Endothelial cell of umbilical vein (primary cell): ENCODE data around the gene RNASEH2C. TPM values are rescaled to one million over a fixed set of nuclear protein-coding genes. Genes with fewer than 3 reads are reported as not detected.
"Not testable (repeated sequence)": the region's sequence is repeated elsewhere in the genome, so short reads cannot be mapped to it uniquely, and the experiment has no call there.

Experiments used
- BruUV-seq: library from RNA; stranded (reverse); fragments of 400-500 nt; replicated peaks from 2 replicates; lab custom pipeline; 2021; lab: Mats Ljungman, UMichigan
- CTCF ChIA-PET: fragments of 300-600, 350-600 bp; sonication (Branson Sonifier 250); formaldehyde crosslinking; loops from one replicate; lab custom pipeline; 2021; ENCODE audit warnings: antibody characterized with exemption, inconsistent platforms; lab: Charles Lee
- POLR2A ChIA-PET: fragments of 300-600, 350-600 bp; sonication (Branson Sonifier 250); formaldehyde crosslinking; loops from one replicate; lab custom pipeline; 2021; ENCODE audit warnings: antibody characterized with exemption, inconsistent platforms; lab: Charles Lee
- DNase-seq: peaks from one replicate; pipeline ENCODE4 v3.0.0-alpha.2; 2011; ENCODE audit warnings: low read depth, low spot score
- FAIRE-seq: peaks from 2 replicates; lab custom pipeline; 2011; peaks lifted over from hg19 to GRCh38; lab: Jason Lieb, UNC
- H2AFZ ChIP-seq: 2 replicates; pipeline ENCODE4 v1.6.0; 2012; ENCODE audit warnings: low read depth, low read length, control low read depth, inconsistent platforms
- H3K27ac ChIP-seq: 2 replicates; pipeline ENCODE4 v1.5.1; 2011; ENCODE audit warnings: low read depth, mild to moderate bottlenecking, control low read depth, low read length, moderate library complexity; ENCODE audit not compliant: insufficient read depth
- H3K27me3 ChIP-seq, 2 experiments: 2 replicates each; pipeline versions ENCODE4 v1.6.0 to v1.6.1; 2011; ENCODE audit warnings: low read length in 2 of 2, mixed read lengths in 1 of 2; ENCODE audit not compliant: control insufficient read depth in 2 of 2, insufficient read depth in 2 of 2
- H3K36me3 ChIP-seq, 2 experiments: 2 replicates in 1 of 2; 3 replicates in 1 of 2; pipeline ENCODE4 v1.5.1; 2011; ENCODE audit warnings: low read length in 2 of 2, mild to moderate bottlenecking in 1 of 2, moderate library complexity in 1 of 2; ENCODE audit not compliant: control insufficient read depth in 2 of 2, insufficient read depth in 2 of 2; ENCODE audit errors: extremely low read depth in 1 of 2
- H3K4me1 ChIP-seq: 3 replicates; pipeline ENCODE4 v1.5.1; 2011; ENCODE audit warnings: mild to moderate bottlenecking, low read length; ENCODE audit not compliant: control insufficient read depth, insufficient read depth; ENCODE audit errors: extremely low read depth
- H3K4me2 ChIP-seq: 2 replicates; pipeline ENCODE4 v1.6.1; 2011; ENCODE audit warnings: low read length, control low read depth, mixed read lengths; ENCODE audit not compliant: insufficient read depth
- H3K4me3 ChIP-seq, 3 experiments: fragments of 200-600 bp in 1 of 3; sonication (generic), shearing (Covaris generic) in 1 of 3; replicated peaks in 1 of 3; 2 replicates each; pipeline ENCODE4 v1.5.1; 2011 to 2016; ENCODE audit warnings: control low read depth in 3 of 3, low read length in 3 of 3, mild to moderate bottlenecking in 2 of 3, inconsistent platforms in 1 of 3, low read depth in 1 of 3, moderate library complexity in 1 of 3; ENCODE audit not compliant: insufficient read depth in 1 of 3
- H3K79me2 ChIP-seq: 2 replicates; pipeline ENCODE4 v1.6.0; 2012; ENCODE audit warnings: low read length, inconsistent platforms; ENCODE audit not compliant: control insufficient read depth, insufficient read depth
- H3K9ac ChIP-seq: replicated peaks from 2 replicates; pipeline ENCODE3; 2011; ENCODE audit warnings: low read length, control low read depth; ENCODE audit not compliant: insufficient read depth; ENCODE audit errors: extremely low read depth
- H3K9me1 ChIP-seq: replicated peaks from 3 replicates; pipeline ENCODE4 v1.6.0; 2011; ENCODE audit warnings: mild to moderate bottlenecking, low read length; ENCODE audit not compliant: control insufficient read depth, insufficient read depth; ENCODE audit errors: extremely low read depth
- H3K9me3 ChIP-seq: replicated peaks from 2 replicates; pipeline ENCODE4 v1.5.1; 2012; ENCODE audit warnings: low read length, inconsistent platforms; ENCODE audit not compliant: control insufficient read depth, insufficient read depth
- H4K20me1 ChIP-seq: replicated peaks from 2 replicates; pipeline ENCODE3; 2011; ENCODE audit warnings: mild to moderate bottlenecking, low read length; ENCODE audit not compliant: control insufficient read depth, insufficient read depth; ENCODE audit errors: extremely low read depth
- CTCF ChIP-seq, 2 donors: IDR thresholded peaks; 1 replicate in 1 of 2; 2 replicates in 1 of 2; pipeline ENCODE4 v1.5.1; 2011; ENCODE audit warnings: low read length in 2 of 2, mild to moderate bottlenecking in 2 of 2, moderate library complexity in 2 of 2, control low read depth in 1 of 2, inconsistent platforms in 1 of 2, low read depth in 1 of 2; ENCODE audit not compliant: insufficient read depth in 1 of 2; ENCODE audit errors: extremely low read depth in 1 of 2
- EZH2 ChIP-seq: IDR thresholded peaks from 2 replicates; pipeline ENCODE4 v1.6.1; 2012; ENCODE audit warnings: borderline replicate concordance, low read depth, mild to moderate bottlenecking, moderate library complexity, low read length, inconsistent platforms; ENCODE audit not compliant: severe bottlenecking
- FOS ChIP-seq: IDR thresholded peaks from 2 replicates; pipeline ENCODE4 v1.6.1; 2011; ENCODE audit warnings: mild to moderate bottlenecking, low read length, moderate library complexity, borderline replicate concordance; ENCODE audit not compliant: insufficient read depth
- GATA2 ChIP-seq: IDR thresholded peaks from 2 replicates; pipeline ENCODE4 v1.7.0; 2011; ENCODE audit warnings: low read depth, mild to moderate bottlenecking, moderate library complexity, mixed read lengths, low read length; ENCODE audit not compliant: insufficient read length, insufficient read depth
- JUN ChIP-seq: IDR thresholded peaks from 2 replicates; pipeline ENCODE4 v1.6.1; 2011; ENCODE audit warnings: borderline replicate concordance, low read depth; ENCODE audit not compliant: insufficient read length, insufficient read depth
- MAX ChIP-seq: IDR thresholded peaks from 2 replicates; pipeline ENCODE4 v1.6.1; 2011; ENCODE audit not compliant: insufficient read depth, insufficient read length
- MYC ChIP-seq: IDR thresholded peaks from one replicate; pipeline ENCODE4 v1.6.1; 2011; ENCODE audit warnings: mild to moderate bottlenecking, low read depth, low read length
- POLR2A ChIP-seq: IDR thresholded peaks from 2 replicates; pipeline ENCODE4 v1.6.1; 2012; ENCODE audit warnings: low read depth, mild to moderate bottlenecking, control low read depth, low read length
- POLR2AphosphoS5 ChIP-seq: IDR thresholded peaks from 2 replicates; pipeline ENCODE4 v1.6.1; 2012; ENCODE audit warnings: low read depth, mild to moderate bottlenecking, control low read depth, low read length, moderate library complexity; ENCODE audit not compliant: insufficient read depth
- dilution Hi-C: fragments of 300-500 bp; cut with MboI; formaldehyde crosslinking; loops from one replicate; pipeline ENCODE4 v1.15.0; 2019; ENCODE audit warnings: low sequenced_read_pairs; ENCODE audit not compliant: extremely low pct_ligation_motif_present
- intact Hi-C: fragments of 100-400 bp; cut with micrococcal nuclease; formaldehyde crosslinking; loops from one replicate; pipeline ENCODE4 v1.10.0; 2022
- polyA plus RNA-seq, 4 experiments: library from polyadenylated mRNA; depleted of rRNA in 3 of 4; stranded (reverse) in 3 of 4; unstranded in 1 of 4; fragments of >200 nt; gene quantifications; 2 replicates each; pipeline versions ENCODE4 v1.2.1 to v1.2.3, GENCODE V29; 2011 to 2012; ENCODE audit warnings: missing spikeins in 1 of 4
- total RNA-seq: library from RNA; stranded (reverse); gene quantifications from 2 replicates; pipeline ENCODE4 v1.2.3, GENCODE V29; 2021

Gene RNASEH2C
- total and polyA plus RNA-seq, 2 donors (not counting 3 experiments of a cell fraction or from before 2014, with no cell fraction given): 62.0 to 110 TPM

GRCh38 chr11:65685981-65686380 is 34.6 kb downstream of the RNASEH2C start:
- no peak overlapping the region for H3K9ac ChIP-seq
- TF ChIP-seq POLR2A: no peak
- no peak for TF ChIP-seq POLR2AphosphoS5
- no peak for TF ChIP-seq CTCF (IDR thresholded peaks at IDR 0.05; ENCODE audit: extremely low read depth in 1 of 2, insufficient read depth in 1 of 2, low read depth in 1 of 2, low read length in 2 of 2)
- TF ChIP-seq GATA2: no peak
- no peak for TF ChIP-seq FOS
- no peak for TF ChIP-seq MYC
- no peak for TF ChIP-seq JUN
- TF ChIP-seq EZH2: no peak
- no peak for TF ChIP-seq MAX
- H3K4me1 ChIP-seq: no peaks in the 10 kb centered on the region
- no peaks in the 10 kb centered on the region for H3K9me1 ChIP-seq
- BruUV-seq: no TSS peak
- peaks cover 11 to 16% of the 10 kb centered on the region in 2 experiments for H3K27me3 ChIP-seq
- H3K27ac ChIP-seq: no peak overlapping the region
- intact Hi-C loops (no loop called here), dilution Hi-C loops (no loop called here)
- DNase-seq (no peak), FAIRE-seq (no peak)
- ChIA-PET POLR2A (no interaction called here), CTCF (no interaction called here)
- no peaks in the 10 kb centered on the region for H3K9me3 ChIP-seq
- no peaks in the 10 kb centered on the region for H4K20me1 ChIP-seq
- no peaks in the 10 kb centered on the region for H3K79me2 ChIP-seq
- H3K36me3 ChIP-seq: no peaks in the 10 kb centered on the region
- no peak overlapping the region for H2AFZ ChIP-seq
- no peak overlapping the region for H3K4me3 ChIP-seq
- H3K4me2 ChIP-seq: no peak overlapping the region

- H3K27me3 ChIP-seq: peaks cover 11 to 16% of the 10 kb centered on the region in 2 experiments
- H4K20me1 ChIP-seq, H3K4me3 ChIP-seq, H3K4me1 ChIP-seq, H3K36me3 ChIP-seq, POLR2A ChIA-PET, DNase-seq, FAIRE-seq, H3K27ac ChIP-seq, dilution Hi-C loops, H3K79me2 ChIP-seq, H3K9me3 ChIP-seq, H2AFZ ChIP-seq, BruUV-seq, intact Hi-C loops, H3K9ac ChIP-seq, H3K9me1 ChIP-seq, H3K4me2 ChIP-seq: not testable (repeated sequence)
- CTCF ChIA-PET: interaction anchor here (0.7 kb wide), 1 partner anchor 17 kb away, joined by 3 read pairs; no protein-coding TSS in a partner anchor
These were observed 37.1 kb downstream of the RNASEH2C start for GRCh38 chr11:65683480-65683879.
